NCI-H1105 treated with DMSO at 0.1 percent for 48 hours (cell line): ENCODE measurements around the gene JMJD4.

Experiments
- DNase-seq: peaks from one replicate; lab custom pipeline; 2025; lab: John Stamatoyannopoulos, UW

Gene JMJD4

DNA sequence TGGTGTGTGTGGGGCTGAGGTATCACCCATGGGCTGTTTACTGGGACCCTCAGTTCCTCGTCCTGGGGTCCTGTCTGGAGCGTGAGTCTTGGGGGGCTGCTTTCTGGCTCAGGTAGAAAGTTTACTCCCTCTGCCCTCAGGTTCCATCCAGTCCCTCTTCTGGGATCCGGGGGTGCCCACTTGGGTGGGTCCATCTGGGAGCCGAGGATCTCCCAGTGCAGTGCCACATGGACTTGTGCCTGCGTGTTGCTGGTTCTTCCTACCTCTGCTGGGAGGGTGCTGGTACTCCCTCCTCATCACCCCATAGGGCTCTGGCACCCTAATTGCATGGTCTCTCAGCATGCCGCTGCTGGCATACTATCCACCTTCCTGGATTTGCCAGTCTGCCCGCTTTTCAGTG is 14.1 kb upstream of the JMJD4 start:
- DNase-seq: no peak

- no peak for DNase-seq
These were observed 13.5 kb upstream of the JMJD4 start for GRCh38 chr1:227748496-227749182.

- DNase-seq: no peak
These were observed 12.9 kb upstream of the JMJD4 start for GRCh38 chr1:227747948-227748495.

DNA sequence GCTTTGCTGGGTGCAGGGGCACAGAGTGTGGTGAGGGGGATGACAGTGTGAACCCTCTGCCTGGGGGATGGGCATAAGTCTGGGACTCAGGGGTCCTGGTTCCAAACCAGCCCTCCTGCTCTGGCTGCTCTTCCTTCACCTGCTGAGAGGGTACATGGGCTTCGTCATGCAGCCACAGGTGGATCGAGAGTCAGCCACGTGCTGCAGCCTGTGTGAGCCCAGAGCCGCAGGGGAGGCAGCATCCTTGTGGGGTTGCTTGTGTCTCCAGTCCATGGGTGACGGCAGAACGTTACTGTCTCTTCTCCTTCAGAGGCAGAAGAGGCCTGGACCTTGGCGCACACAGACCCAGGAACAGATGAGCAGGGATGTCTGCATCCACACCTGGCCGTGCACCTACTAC is 12.3 kb upstream of the JMJD4 start:
- no peak for DNase-seq

- no peak for DNase-seq
These were observed 11.6 kb upstream of the JMJD4 start for GRCh38 chr1:227746676-227747075.

DNA sequence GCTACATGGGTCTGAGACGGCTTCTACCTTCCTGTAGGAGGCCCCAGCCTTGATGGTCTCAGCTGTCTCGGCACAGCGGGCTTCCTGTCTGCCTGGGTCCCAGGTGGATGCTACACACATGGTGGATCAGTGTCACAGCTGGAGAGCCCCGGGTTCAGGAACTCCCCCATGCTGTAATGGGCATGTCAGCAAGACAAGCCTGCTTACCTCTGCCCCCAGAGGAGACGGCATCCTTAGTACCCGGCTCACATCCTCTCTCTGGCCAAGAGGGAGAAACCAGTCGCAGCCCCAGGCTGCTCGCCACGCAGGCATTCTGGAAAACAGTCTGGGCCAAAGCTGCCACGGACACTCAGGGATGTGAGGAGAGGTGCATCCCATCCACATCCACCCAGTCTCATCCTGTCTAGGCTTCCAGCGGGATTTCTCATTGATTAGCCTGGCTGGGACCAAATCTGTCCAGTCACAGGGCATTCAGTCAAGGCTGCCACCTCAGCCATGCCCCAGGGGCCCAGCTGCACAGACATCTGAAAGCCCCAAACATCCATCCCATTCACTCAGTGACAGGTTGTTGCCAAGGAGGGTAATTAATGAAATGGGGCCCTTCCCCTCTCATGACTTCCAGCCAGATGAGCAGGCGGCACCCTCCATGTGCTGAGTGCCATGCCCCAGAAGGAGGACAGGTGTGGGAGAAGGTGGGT is 10.6 kb upstream of the JMJD4 start:
- no peak for DNase-seq

DNA sequence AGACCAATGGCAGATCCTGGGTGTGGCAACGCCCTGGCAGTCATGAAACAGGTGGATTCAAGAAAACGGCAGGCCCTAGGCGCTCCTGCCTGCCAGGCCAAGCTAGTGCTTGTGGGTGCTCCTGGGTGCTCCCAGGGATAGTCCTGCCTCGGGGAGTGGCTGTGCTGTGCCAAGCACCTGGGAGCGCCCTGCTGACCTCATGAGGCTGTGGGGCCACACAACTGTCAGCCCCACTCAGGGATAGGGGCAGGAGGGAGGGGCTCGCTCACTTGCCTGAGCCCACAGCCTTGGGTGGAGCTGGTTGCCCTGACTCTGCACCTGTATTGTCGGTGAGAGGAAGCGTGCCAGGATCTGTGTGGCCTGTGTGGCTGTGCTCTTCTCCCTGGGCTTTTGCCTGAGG is 9.6 kb upstream of the JMJD4 start:
- no peak for DNase-seq

- DNase-seq: no peak
These were observed 7.9 kb upstream of the JMJD4 start for GRCh38 chr1:227742738-227743715.

DNA sequence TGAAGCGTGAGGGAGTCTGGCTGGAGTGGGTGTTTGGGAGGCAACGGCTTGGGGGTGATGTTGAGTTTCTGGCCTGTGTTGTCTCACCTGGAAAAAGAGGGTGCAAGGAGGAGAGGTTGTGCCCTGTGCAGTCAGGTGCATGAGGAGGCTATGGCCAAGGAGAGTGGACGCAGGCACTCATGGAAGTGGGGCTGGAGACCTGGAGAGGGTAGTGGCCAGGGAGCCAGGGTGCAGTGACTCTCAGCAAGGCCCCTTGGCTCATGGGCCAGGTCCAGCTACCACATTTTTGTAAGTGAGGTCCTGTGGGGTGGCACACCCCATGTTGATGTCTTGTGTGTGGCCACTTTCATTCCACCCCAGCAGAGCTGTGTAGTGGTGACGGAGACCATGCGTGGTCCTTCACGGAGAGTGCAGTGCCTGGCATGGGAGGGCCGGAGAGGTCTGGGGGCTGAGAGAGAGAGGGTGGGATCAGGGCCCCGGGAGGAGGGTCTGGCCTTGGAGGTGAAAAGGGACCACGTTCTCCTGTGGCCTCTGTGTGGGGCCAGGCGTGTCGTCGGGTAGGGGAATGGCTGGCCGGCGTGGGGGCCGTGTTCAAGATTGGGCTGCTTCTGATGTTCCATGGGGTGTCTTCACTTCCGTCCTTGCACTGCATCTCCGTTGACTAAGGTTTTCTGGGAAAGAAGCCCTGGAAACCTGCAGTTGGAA is 6.2 kb upstream of the JMJD4 start:
- no peak for DNase-seq

- DNase-seq: no peak
These were observed 5.4 kb upstream of the JMJD4 start for GRCh38 chr1:227740401-227740960.

DNA sequence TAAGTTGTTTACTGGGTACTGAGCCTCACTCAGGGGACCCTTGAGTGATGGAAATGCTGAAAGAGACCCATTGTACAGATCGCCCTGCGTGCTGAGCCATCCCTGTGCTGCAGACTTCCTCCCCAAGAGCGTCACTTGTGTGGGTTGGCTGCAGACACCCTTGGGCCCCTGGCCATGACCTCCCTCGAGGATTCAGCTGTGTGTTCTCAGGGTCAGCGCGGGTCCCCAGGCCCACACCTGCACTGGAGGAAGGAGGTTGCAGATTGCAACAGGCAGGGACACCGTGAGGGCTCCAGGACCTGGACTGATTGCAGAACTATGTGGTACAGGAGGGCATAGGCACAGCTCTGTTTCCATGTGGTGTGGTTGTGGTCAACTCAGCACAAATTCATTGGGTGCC is 4.5 kb upstream of the JMJD4 start:
- no peak for DNase-seq

DNA sequence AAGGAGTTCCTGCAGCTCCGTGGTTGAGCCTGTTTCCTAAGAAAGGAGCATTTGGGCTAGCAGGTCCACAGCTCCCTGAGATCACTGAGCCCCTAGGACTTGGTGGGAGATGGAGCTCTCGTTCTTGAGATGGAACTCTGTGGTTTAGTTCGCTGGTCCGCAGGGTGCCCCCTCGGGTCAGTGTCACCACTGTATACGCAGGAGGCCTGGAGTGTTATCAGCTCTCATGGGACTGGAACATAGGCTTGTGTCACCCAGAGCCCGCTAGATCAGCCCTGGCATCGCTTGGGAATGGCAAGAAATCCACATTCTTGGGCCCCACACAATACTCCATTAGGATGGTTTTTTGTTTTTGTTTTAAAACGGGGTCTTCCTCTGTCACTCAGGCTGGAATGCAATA is 3.7 kb upstream of the JMJD4 start:
- DNase-seq: no peak

GRCh38 chr1:227736814-227737432 is 1.8 kb upstream of the JMJD4 start:
- DNase-seq: no peak

DNA sequence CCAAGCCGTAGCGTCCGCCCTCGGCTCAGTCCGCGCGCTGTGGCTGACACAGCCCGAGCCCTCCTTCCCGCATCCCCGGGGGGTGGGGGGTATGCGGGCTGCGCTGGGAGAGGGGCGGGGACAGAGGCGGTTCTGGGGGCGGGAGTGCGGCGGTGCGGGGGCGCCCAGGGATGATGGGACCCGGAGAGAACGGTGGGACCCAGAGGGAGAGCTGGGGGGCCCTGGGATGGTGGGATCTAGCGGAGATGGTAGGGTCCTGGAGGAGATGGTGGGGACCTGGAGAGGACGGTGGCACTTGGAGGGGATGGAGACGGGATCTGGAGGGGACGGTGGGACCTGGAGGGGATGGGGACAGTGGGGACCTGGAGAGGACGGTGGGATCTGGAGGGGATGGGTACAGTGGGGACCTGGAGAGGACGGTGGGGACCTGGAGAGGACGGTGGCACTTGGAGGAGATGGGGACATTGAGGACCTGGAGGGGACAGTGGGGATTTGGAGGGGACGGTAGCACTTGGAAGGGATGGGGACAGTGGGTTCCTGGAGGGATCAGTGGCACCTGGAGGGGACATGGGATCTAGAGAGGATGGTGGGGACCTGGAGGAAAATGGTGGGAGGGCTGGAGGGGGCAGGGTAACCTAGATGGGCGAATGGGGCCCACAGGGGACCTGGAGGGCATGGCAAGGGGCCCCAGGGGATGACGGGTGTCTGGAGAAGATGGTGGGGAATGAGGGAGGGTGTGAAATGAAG is 610 bp upstream of the JMJD4 start:
- DNase-seq: no peak

GRCh38 chr1:227734546-227734855 is 601 bp downstream of the JMJD4 start:
- DNase-seq: no peak

DNA sequence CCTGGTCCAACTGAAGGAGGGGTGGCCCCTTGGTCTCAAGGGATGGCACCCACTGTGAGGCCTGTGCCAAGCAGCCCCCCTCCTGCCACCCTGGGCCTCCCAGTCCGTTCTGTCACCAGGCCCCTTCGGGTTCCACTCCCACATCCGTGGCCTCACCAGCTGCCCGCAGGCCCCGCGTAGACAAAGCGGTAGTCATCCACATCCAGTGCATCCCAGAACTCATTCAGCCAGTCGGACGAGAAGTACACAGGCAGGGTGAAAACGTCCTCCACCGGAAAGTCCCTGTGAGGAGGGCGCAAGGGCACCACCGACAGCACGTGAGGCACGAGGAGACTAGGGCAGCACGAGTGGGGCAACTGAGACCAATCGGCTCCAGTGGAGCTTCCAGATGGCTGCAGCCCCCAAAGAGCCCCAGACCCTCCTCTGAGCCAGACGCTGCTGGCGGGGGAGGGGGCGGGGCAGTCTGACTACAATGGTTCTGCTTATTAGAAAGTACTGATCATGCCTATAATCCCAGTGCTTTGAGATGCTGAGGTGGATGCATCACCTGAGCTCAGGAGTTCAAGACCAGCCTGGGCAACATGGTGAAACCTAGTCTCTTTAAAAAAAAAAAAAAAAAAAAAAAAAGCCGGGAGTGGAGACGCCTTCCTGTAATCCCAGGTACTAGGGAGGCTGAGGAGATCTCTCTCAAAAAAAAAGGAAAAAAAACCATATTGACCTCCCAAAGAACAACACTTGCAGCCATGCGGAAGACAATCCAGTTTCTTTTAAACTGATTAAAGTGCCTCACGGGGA is 1.2 kb downstream of the JMJD4 start:
- no peak for DNase-seq

DNA sequence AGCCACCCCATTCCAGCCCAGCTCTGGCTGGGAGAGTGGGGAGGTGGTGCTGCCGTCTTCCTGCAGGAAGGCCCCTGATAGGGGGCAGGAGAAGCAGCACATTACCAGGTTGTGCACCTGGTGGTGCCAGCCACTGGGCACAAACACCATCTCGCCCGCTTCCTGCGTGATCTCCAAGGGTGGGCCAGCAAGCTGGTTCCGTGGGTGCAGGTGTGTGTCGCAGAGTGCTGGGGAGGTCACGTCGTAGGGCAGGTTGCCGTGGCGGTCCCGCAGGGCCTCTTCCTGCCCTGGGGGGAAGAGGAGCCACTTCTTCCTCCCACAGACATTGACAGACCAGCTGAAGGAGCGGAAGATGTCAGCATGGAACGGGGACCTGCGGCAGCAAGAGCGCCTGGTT is 1.8 kb downstream of the JMJD4 start:
- no peak for DNase-seq

- DNase-seq: no peak
These were observed 2.4 kb downstream of the JMJD4 start for GRCh38 chr1:227732586-227733308.
